Fibroblast of villous mesenchyme (primary cell): Measurements from ENCODE around the gene CUL4A. TPM values are rescaled to one million over a fixed set of nuclear protein-coding genes. Genes with fewer than 3 reads are reported as not detected.

Source experiments
- DNase-seq: peaks from one replicate; pipeline ENCODE4 v3.0.0-alpha.2; 2010; ENCODE audit warnings: low read depth
- H3K4me3 ChIP-seq: 2 replicates; pipeline ENCODE4 v1.5.1; 2011; ENCODE audit warnings: low read depth, mild to moderate bottlenecking, low read length
- total RNA-seq: library from RNA; depleted of rRNA; stranded (reverse); fragments of >200 nt; gene quantifications from 2 replicates; pipeline ENCODE4 v1.2.3, GENCODE V29; 2012
- TF ChIP-seq, protein P1 (sequence below): IDR thresholded peaks from 2 replicates; pipeline ENCODE4 v1.5.1; 2012; ENCODE audit warnings: low read depth, mild to moderate bottlenecking, low read length; ENCODE audit not compliant: insufficient read depth

Gene CUL4A
- total RNA-seq, 1 donor = 132 TPM

DNA sequence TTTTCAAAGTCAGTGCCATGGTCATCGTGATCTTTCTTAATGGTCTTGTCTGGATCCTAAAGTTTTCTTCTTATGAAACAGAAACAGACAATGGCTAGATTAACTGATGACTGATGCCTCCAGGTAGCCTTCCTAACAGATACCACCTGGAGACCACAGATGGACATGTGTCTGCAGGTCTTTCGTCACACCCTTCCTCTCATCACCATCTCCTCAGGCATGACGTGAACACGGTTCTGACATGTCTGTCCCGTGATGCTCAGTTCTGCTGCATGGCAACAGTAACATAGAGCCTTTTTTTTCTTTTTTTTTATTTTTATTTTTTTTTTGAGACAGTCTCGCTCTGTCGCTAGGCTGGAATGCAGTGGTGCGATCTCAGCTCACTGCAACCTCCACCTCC lies 74.5 kb downstream of the CUL4A start:
- H3K4me3 ChIP-seq = no peak overlapping the region
- no peak for DNase-seq

DNA sequence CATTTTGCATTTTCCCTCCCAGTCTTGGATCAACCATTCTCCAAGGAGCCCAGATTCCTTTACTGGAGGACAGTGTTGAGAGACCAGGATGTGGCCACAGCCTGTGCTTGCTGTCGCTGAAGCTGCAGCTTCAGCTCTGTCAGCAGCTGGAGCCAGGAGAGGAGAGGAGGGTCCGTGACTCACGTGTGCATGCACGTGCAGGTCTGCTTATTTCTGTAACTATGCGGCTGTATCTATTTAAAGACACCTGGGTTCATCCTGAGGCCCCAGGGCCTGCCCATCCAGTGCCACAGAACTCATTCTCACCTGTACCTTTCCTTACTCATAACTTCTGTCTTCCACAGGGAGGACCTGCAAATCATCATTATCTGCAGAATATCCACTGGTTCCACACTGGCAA lies 79.5 kb downstream of the CUL4A start:
- TF ChIP-seq, protein P1, sequence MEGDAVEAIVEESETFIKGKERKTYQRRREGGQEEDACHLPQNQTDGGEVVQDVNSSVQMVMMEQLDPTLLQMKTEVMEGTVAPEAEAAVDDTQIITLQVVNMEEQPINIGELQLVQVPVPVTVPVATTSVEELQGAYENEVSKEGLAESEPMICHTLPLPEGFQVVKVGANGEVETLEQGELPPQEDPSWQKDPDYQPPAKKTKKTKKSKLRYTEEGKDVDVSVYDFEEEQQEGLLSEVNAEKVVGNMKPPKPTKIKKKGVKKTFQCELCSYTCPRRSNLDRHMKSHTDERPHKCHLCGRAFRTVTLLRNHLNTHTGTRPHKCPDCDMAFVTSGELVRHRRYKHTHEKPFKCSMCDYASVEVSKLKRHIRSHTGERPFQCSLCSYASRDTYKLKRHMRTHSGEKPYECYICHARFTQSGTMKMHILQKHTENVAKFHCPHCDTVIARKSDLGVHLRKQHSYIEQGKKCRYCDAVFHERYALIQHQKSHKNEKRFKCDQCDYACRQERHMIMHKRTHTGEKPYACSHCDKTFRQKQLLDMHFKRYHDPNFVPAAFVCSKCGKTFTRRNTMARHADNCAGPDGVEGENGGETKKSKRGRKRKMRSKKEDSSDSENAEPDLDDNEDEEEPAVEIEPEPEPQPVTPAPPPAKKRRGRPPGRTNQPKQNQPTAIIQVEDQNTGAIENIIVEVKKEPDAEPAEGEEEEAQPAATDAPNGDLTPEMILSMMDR = no peak
- no peak overlapping the region for H3K4me3 ChIP-seq
- no peak for DNase-seq

More for the DNA sequence above, 74.5 kb downstream of the CUL4A start:
- TF ChIP-seq, protein P1 = no peak

DNA sequence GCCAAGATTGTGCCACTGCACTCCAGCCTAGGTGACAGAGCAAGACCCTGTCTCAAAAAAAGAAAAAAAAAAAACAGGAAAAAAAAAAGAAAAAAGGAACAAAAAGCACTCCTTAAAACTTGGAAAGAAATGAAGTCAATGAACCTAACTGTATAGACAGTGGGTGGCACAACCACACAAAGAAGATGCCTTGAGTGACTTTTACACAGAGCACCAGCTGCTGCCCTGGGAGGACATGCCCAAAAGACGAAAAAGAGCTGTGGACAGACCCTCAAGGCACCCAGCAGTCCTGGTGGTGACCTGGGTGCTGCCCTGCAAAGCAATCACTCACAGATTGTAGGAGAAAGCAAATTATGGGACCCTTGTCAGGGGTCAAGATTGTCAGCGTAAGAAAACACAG lies 81.7 kb downstream of the CUL4A start:
- no peak for DNase-seq
- no peak overlapping the region for H3K4me3 ChIP-seq
- TF ChIP-seq, protein P1 = no peak

DNA sequence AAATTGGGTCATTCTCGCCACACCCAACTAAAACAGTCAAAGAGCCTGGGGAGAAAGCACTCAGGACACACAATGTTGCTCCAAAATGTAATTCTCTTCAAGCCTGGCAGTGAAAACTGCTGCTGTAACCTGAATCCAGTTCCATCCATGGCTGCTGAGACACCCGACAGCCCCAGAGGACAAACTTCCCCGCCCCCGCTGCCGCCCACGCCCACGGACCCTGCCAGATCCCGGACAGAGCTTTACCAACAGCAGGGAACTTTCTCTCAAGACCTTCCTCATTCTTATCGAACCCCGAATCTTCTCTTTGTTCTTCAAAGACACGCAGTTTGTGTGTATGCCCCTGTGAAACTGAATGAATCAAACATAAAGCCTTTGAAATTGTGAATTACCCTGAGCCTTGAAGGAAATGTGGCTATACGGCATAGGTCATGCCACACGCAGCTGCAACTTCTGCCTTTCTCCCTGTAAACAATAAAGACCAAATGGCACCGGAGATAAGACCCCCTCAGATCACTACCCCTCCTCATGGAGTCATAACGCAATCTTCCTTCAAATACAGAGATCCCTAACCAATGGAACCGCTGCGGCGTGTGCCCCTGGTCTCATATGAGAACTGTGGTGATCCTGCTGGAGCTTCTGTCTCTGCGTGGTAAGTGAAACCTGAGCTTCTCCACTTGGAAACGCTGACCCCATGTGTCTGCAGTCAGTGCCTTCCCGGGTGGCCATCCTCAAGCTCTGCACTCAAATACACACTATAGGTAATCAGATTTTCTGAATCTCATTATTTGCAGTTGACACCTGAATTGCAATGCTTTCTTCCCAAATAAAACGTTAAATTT lies 82.8 kb downstream of the CUL4A start:
- DNase-seq = peak; percentile 37
- TF ChIP-seq, protein P1 = no peak
- peak overlapping the region; percentile 47 for H3K4me3 ChIP-seq

DNA sequence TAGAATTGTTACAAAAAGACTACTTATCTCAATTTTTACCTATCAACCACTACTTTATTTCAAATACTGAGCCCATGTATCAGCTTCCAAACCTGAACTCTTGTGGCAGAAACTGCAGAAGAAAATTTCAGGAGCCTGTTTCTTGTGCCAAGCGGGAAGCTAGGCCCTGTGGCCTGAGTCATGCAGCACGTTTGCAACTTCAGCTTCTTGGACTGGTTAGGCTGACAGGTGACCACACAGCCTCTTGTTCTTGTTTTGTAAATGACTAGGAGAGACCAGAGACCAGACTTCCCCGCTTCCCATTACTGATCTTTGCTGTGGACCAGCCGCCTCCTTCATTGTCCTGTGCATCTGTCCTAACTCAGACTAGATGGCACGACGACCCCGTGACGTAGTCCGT lies 84.3 kb downstream of the CUL4A start:
- TF ChIP-seq, protein P1 = no peak

DNA sequence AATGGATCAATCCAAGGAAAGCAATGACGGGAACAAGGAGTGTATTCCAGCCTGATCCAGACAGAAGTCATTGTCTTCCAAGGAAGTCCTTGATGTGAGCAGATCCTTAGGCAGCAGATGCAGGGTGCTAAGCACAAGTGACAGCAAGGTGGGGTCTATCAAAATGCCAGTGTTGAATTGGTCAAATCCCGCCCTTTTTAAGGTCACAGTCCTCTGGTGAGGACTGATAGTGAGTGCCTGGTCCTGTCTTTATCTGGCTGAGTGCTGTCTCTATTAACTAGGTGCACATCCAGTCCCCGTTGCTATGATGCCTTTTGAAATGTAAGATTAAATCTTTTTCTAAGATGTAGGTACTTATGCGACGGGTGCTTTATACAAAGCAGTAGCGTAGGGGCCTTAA lies 86.4 kb downstream of the CUL4A start:
- H3K4me3 ChIP-seq = peak overlapping the region; percentile 84
- no peak for DNase-seq
- TF ChIP-seq, protein P1 = no peak

More for the DNA sequence above, 84.3 kb downstream of the CUL4A start:
- DNase-seq = no peak
- no peak overlapping the region for H3K4me3 ChIP-seq
